GM10248 (cell line): ENCODE data around the gene MCEMP1.
A peak's percentile ranks its signal among the peaks of the same experiment; 100 is the strongest.

Source experiments
- CTCF ChIA-PET: fragments of 300-600 bp; sonication (Branson Sonifier 250); formaldehyde crosslinking; extraction: SDS; loops from one replicate; lab custom pipeline; 2021; ENCODE audit warnings: antibody characterized with exemption; lab: Yijun Ruan, JAX
- POLR2A ChIA-PET: fragments of 350-650 bp; sonication (Branson Sonifier 250); formaldehyde crosslinking; extraction: SDS; loops from one replicate; lab custom pipeline; 2020; ENCODE audit warnings: antibody characterized with exemption; lab: Yijun Ruan, JAX
- DNase-seq: peaks from one replicate; pipeline ENCODE4 v3.0.0; 2012; ENCODE audit errors: extremely low spot score
- CTCF ChIP-seq: IDR thresholded peaks from 2 replicates; pipeline ENCODE4 v1.5.1; 2012; ENCODE audit warnings: mild to moderate bottlenecking, low read depth; ENCODE audit errors: extremely low read depth, missing control alignments, control extremely low read depth

Gene MCEMP1, protein sequence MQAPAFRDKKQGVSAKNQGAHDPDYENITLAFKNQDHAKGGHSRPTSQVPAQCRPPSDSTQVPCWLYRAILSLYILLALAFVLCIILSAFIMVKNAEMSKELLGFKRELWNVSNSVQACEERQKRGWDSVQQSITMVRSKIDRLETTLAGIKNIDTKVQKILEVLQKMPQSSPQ

DNA sequence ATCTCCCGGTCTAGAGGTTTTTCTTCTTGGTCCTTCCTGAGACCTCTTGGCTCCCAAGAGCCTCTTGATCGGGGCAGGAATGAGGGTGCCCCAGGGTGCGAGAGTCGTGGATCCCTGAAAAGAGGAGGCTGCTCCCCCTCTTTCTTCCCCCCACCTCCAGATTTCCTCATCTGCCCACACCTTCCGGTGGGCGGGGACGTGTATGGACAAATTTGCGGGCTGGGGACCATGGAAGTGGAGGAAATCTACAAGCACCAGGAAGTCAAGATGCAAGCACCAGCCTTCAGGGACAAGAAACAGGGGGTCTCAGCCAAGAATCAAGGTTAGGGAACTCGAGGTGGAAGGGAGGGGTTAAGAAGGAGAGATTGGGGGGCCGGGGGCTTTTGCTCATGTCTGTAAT, at the start of gene MCEMP1:
Gene MCEMP1 (plus strand): TSS at position 237 of the 400 bp plus-strand sequence. CDS start 31 bp downstream, at position 268.
- ChIA-PET POLR2A (interaction anchor here (0.6 kb wide), 1 partner anchor 26 kb away, joined by 5 read pairs; no protein-coding TSS in a partner anchor), CTCF (interaction anchor here (0.6 to 2.4 kb wide), 5 partner anchors 24 to 310 kb away, joined by 3 to 10 read pairs (median 4); no protein-coding TSS in a partner anchor)
- DNase-seq = no peak
- TF ChIP-seq CTCF = no peak

DNA sequence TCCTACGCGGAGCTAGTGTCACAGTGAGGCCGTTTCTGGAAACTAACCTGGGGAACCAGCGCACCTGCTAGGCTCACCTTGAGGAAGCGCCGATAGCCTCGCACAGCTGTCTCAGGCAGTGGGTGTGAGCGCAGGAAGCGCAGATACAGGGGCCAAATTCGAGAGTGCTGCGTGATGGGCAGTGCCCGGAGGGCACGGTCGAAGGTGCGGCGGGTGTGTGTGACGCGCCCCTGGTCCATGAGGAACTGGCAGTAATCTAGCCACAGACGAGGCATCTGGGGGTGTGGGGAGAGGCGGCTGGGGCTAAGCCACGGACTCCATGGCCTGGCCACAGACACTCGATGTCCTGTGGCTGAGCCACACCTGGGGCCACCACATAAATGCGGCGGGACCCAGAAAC, 49.7 kb upstream of the MCEMP1 start:
- POLR2A ChIA-PET = no interaction called here
- no peak for TF ChIP-seq CTCF
- DNase-seq = no peak
- CTCF ChIA-PET = interaction anchor here (1.0 to 1.3 kb wide), 2 partner anchors 9 to 15 kb away, joined by 3 read pairs; no protein-coding TSS in a partner anchor

DNA sequence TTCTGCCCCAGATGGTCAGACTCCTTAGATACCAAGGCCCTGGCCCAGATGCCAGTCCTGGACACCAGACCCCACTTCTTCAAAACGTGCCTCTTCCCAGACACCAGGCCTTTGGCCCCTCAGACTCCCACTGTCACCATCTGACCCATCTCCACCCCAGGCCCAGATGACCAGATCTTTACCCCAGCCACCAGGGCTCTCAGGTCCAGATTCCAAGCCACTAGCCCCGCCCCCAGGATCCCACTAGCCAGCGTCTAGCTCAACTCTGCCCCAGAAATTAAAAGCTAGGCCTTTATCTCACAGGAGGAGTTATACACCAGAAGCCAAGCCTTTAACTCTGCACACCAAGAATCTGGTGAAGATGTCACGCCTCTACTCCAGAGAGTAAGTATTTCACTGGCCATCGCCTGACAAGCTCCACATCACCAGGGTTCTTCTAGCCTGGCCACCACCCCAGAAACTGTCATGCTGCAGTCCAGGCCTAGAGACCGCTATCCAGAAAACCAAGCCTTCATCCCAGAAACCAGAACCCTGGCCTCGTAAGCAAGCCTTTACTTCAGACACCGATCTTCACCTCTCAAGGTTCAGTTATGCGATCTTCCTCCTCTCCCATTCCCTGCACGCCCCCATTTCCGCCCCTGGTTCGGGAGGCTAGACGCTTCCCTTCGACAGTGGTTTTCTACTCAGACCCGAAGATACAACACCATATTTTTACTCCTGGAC, 48.1 kb upstream of the MCEMP1 start:
- DNase-seq = no peak
- TF ChIP-seq CTCF = no peak
- CTCF ChIA-PET = interaction anchor here (1.1 to 1.7 kb wide), 4 partner anchors 24 to 172 kb away, joined by 3 to 7 read pairs (median 5); no protein-coding TSS in a partner anchor
- POLR2A ChIA-PET = no interaction called here

DNA sequence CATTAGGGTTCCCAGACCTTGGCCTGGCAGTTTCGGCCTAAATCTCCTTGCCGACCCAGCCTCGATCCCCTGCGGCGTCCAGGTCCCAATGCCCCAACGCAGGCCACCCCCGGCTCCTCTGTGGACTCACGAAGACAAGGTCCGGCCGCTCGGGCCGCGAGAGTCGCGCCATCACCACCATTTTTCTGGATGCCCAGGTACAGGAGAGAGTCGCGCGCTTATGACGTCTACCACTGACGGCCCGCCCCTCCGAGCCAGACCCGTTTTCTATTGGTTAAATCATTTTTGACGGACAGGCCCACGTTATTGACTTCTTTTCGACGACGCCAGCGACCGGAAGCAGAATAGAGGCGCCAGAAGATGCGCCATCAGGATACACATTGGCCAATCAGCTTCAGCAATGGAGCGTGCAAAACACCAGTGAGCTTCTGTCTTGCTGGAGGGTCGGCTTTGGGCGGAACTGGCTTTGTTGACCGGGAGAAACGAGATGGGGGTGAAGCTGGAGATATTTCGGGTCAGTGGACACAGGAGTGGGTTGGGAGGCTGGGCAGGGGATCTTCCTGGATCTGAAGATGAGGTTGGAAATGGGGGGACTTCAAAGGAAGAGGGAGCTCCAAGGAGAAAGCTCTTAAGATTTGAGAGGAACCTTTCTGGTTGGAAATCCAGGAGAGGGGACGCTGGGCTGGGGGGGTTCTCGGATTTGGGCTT, 47.4 kb upstream of the MCEMP1 start, which contains the start of the genes PET100 and XAB2:
Gene PET100 (plus strand): TSS at position 447 of the 708 bp plus-strand sequence. CDS start 41 bp downstream, at position 488.
Gene XAB2 (minus strand): TSS at position 199 of the 708 bp plus-strand sequence. CDS start 18 bp downstream, at position 181.
- CTCF ChIA-PET = interaction anchor here (1.0 to 1.7 kb wide), 7 partner anchors 22 to 171 kb away, joined by 3 to 7 read pairs (median 4); partner anchors contain the start of gene TRAPPC5
- POLR2A ChIA-PET = interaction anchor here (0.7 to 1.2 kb wide), 3 partner anchors 66 to 156 kb away, joined by 3 to 8 read pairs (median 3); no protein-coding TSS in a partner anchor
- DNase-seq = peak; percentile 99
- TF ChIP-seq CTCF = no peak

DNA sequence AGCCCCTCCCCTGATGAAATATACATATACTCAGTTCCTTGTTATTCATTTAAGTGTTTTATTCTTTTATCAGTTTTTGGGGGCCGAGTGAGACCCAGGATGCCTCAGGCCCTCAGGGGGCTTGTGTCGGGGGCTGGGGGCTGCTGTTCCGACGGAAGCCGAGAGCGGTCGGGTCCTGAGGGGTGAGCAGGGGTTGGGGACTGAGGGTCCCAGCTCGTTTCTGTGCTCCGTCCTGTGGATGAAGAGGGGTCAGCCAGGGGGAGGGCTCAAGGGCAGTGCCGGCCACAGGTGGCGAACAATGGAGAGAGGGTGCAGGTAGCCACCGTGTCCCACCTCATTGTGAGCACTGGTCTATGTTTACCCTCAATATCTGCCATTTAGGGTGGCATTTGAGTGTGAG, 45.3 kb upstream of the MCEMP1 start:
- TF ChIP-seq CTCF = no peak
- ChIA-PET POLR2A (no interaction called here), CTCF (no interaction called here)
- DNase-seq = no peak
